Stimulated activated CD8-positive, alpha-beta memory T cell treated with anti-CD3 and anti-CD28 coated beads, Interleukin-15, amount 100 ng/mL, for 1 hour (primary cell): ENCODE results near the gene MYOCD.

Experiments used
- DNase-seq: peaks from one replicate; pipeline ENCODE4 v3.0.0-alpha.2; 2020; ENCODE audit warnings: low read depth

Gene MYOCD

GRCh38 chr17:12756786-12757185 lies 91.1 kb downstream of the MYOCD start:
- no peak for DNase-seq

- no peak for DNase-seq
Observed at GRCh38 chr17:12759090-12759489, 93.4 kb downstream of the MYOCD start.

- no peak for DNase-seq
Observed at GRCh38 chr17:12765548-12765947, 99.9 kb downstream of the MYOCD start.

GRCh38 chr17:12768255-12768654 lies 102.6 kb downstream of the MYOCD start:
- DNase-seq = no peak

- no peak for DNase-seq
Observed at GRCh38 chr17:12769981-12770380, 104.3 kb downstream of the MYOCD start.

GRCh38 chr17:12773153-12773552 lies 107.5 kb downstream of the MYOCD start:
- no peak for DNase-seq

GRCh38 chr17:12789075-12789480 lies 123.4 kb downstream of the MYOCD start:
- DNase-seq = no peak

- no peak for DNase-seq
Observed at GRCh38 chr17:12789481-12790248, 124.0 kb downstream of the MYOCD start, which contains the start of gene ARHGAP44. TSS of gene ARHGAP44 (plus strand) at chr17:12789498. CDS start at chr17:12789839, 341 bp downstream.

- no peak for DNase-seq
Observed at GRCh38 chr17:12790249-12791106, 124.8 kb downstream of the MYOCD start.

GRCh38 chr17:12794919-12795532 lies 129.3 kb downstream of the MYOCD start:
- DNase-seq = no peak

- no peak for DNase-seq
Observed at GRCh38 chr17:12800855-12801365, 135.2 kb downstream of the MYOCD start.

- no peak for DNase-seq
Observed at GRCh38 chr17:12806630-12807029, 140.9 kb downstream of the MYOCD start.

- no peak for DNase-seq
Observed at GRCh38 chr17:12808723-12809122, 143.0 kb downstream of the MYOCD start.

GRCh38 chr17:12812877-12813276 lies 147.2 kb downstream of the MYOCD start:
- no peak for DNase-seq

GRCh38 chr17:12813664-12814063 lies 148.0 kb downstream of the MYOCD start:
- DNase-seq = no peak

GRCh38 chr17:12814718-12815117 lies 149.0 kb downstream of the MYOCD start:
- no peak for DNase-seq

- no peak for DNase-seq
Observed at GRCh38 chr17:12815642-12816141, 150.0 kb downstream of the MYOCD start.
